H1 (cell line): ENCODE data around the gene S100PBP. TPM values are rescaled to one million over a fixed set of nuclear protein-coding genes. Genes with fewer than 3 reads are reported as not detected.

Source experiments
- CTCF ChIA-PET: fragments of 300-600 bp; sonication (Branson Sonifier 250); formaldehyde crosslinking; loops from one replicate; lab custom pipeline; 2021; ENCODE audit not compliant: partially characterized antibody; lab: Charles Lee
- POLR2A ChIA-PET: fragments of 300-600 bp; sonication (Branson Sonifier 250); formaldehyde crosslinking; loops from one replicate; lab custom pipeline; 2021; ENCODE audit warnings: inconsistent platforms; ENCODE audit not compliant: partially characterized antibody; lab: Charles Lee
- DNase-seq, 2 experiments: peaks; one replicate each; pipeline versions ENCODE4 v3.0.0 to v3.0.0-alpha.2; 2010 to 2022; ENCODE audit warnings: low spot score in 2 of 2, low read depth in 1 of 2, mixed read lengths in 1 of 2
- FAIRE-seq: peaks from 2 replicates; lab custom pipeline; 2011; peaks lifted over from hg19 to GRCh38; lab: Jason Lieb, UNC
- H2AFZ ChIP-seq: 2 replicates; pipeline ENCODE4 v1.8.1; 2012; ENCODE audit warnings: low read length, inconsistent platforms
- H2AK5ac ChIP-seq: 2 replicates; pipeline ENCODE4 v1.6.1; 2013; ENCODE audit warnings: low read depth, low read length
- H2BK120ac ChIP-seq: replicated peaks from 2 replicates; pipeline ENCODE3; 2013; ENCODE audit warnings: low read depth, low read length, inconsistent platforms
- H2BK12ac ChIP-seq: 2 replicates; pipeline ENCODE4 v1.6.1; 2013; ENCODE audit warnings: low read depth, low read length
- H2BK15ac ChIP-seq: 2 replicates; pipeline ENCODE4 v1.6.1; 2013; ENCODE audit warnings: low read length
- H2BK20ac ChIP-seq: 2 replicates; pipeline ENCODE4 v1.6.1; 2013; ENCODE audit warnings: low read length
- H2BK5ac ChIP-seq: 2 replicates; pipeline ENCODE4 v1.6.1; 2013; ENCODE audit warnings: low read depth, low read length
- H3K14ac ChIP-seq: 2 replicates; pipeline ENCODE4 v1.6.1; 2013; ENCODE audit warnings: inconsistent platforms; ENCODE audit not compliant: insufficient read length
- H3K18ac ChIP-seq: 2 replicates; pipeline ENCODE4 v1.6.1; 2013; ENCODE audit warnings: low read length; ENCODE audit errors: extremely low read depth
- H3K23ac ChIP-seq: 2 replicates; pipeline ENCODE4 v1.6.1; 2013; ENCODE audit warnings: inconsistent platforms; ENCODE audit not compliant: insufficient read length
- H3K23me2 ChIP-seq: 2 replicates; pipeline ENCODE4 v1.6.1; 2013; ENCODE audit warnings: low read depth, low read length
- H3K27ac ChIP-seq: 2 replicates; pipeline ENCODE4 v1.6.1; 2011; ENCODE audit warnings: low read depth, low read length, inconsistent platforms
- H3K27me3 ChIP-seq, 4 experiments: replicated peaks in 1 of 4; 1 replicate in 1 of 4; 2 replicates in 3 of 4; pipeline versions ENCODE4 v1.6.1 to v1.8.1; 2011 to 2013; ENCODE audit warnings: low read length in 3 of 4, mild to moderate bottlenecking in 3 of 4, inconsistent platforms in 2 of 4, mixed read lengths in 2 of 4, moderate library complexity in 1 of 4; ENCODE audit not compliant: control insufficient read depth in 3 of 4, insufficient read depth in 3 of 4; ENCODE audit errors: extremely low read depth in 1 of 4
- H3K36me3 ChIP-seq, 4 experiments: 2 replicates each; pipeline versions ENCODE4 v1.6.1 to v1.8.1; 2011 to 2013; ENCODE audit warnings: mild to moderate bottlenecking in 4 of 4, low read length in 3 of 4, moderate library complexity in 2 of 4, control low read depth in 1 of 4, inconsistent platforms in 1 of 4; ENCODE audit not compliant: insufficient read depth in 4 of 4, control insufficient read depth in 2 of 4
- H3K4ac ChIP-seq: replicated peaks from 2 replicates; pipeline ENCODE3; 2013; ENCODE audit warnings: low read length, low read depth, mixed read lengths, inconsistent platforms; ENCODE audit not compliant: insufficient read length
- H3K4me1 ChIP-seq, 4 experiments: replicated peaks in 1 of 4; 1 replicate in 1 of 4; 2 replicates in 3 of 4; pipeline versions ENCODE4 v1.6.1 to v1.8.1; 2011 to 2013; ENCODE audit warnings: low read length in 3 of 4, inconsistent platforms in 2 of 4, mixed read lengths in 1 of 4; ENCODE audit not compliant: insufficient read depth in 4 of 4, control insufficient read depth in 3 of 4
- H3K4me2 ChIP-seq, 2 experiments: 2 replicates each; pipeline versions ENCODE4 v1.6.1 to v1.8.1; 2011 to 2013; ENCODE audit warnings: low read depth in 2 of 2, low read length in 2 of 2, control low read depth in 1 of 2, inconsistent platforms in 1 of 2, mild to moderate bottlenecking in 1 of 2; ENCODE audit not compliant: insufficient read depth in 1 of 2
- H3K4me3 ChIP-seq, 4 experiments: fragments of 200-600, 300-600 bp in 1 of 4; sonication (generic), shearing (Covaris generic), sonication (Bioruptor Twin) in 1 of 4; 2 replicates each; pipeline versions ENCODE4 v1.5.1 to v1.8.1; 2011 to 2016; ENCODE audit warnings: low read length in 4 of 4, low read depth in 3 of 4, control low read depth in 2 of 4, inconsistent platforms in 2 of 4, mild to moderate bottlenecking in 2 of 4, mixed read lengths in 1 of 4, moderate library complexity in 1 of 4; ENCODE audit not compliant: insufficient read depth in 2 of 4; ENCODE audit errors: extremely low read depth in 1 of 4
- H3K56ac ChIP-seq: replicated peaks from 2 replicates; pipeline ENCODE3; 2013; ENCODE audit warnings: low read depth, mild to moderate bottlenecking, mixed read lengths, low read length, inconsistent platforms; ENCODE audit not compliant: insufficient read length
- H3K79me1 ChIP-seq: 2 replicates; pipeline ENCODE4 v1.6.1; 2013; ENCODE audit warnings: low read depth, low read length, control low read depth
- H3K79me2 ChIP-seq, 2 experiments: 2 replicates each; pipeline versions ENCODE4 v1.6.1 to v1.8.1; 2012 to 2013; ENCODE audit warnings: low read length in 2 of 2, mild to moderate bottlenecking in 2 of 2, inconsistent platforms in 1 of 2; ENCODE audit not compliant: insufficient read depth in 2 of 2, control insufficient read depth in 1 of 2
- H3K9ac ChIP-seq, 4 experiments: replicated peaks in 1 of 4; 1 replicate in 1 of 4; 2 replicates in 3 of 4; pipeline versions ENCODE4 v1.6.1 to v1.8.1; 2011 to 2013; ENCODE audit warnings: low read depth in 3 of 4, low read length in 3 of 4, control low read depth in 2 of 4, mild to moderate bottlenecking in 2 of 4, moderate library complexity in 2 of 4, inconsistent platforms in 1 of 4; ENCODE audit errors: extremely low read depth in 1 of 4
- H3K9me3 ChIP-seq, 2 experiments: 2 replicates each; pipeline versions ENCODE4 v1.6.1 to v1.8.1; 2012 to 2013; ENCODE audit warnings: mild to moderate bottlenecking in 2 of 2, moderate library complexity in 2 of 2, control low read depth in 1 of 2, inconsistent platforms in 1 of 2, low read depth in 1 of 2, low read length in 1 of 2, mixed read lengths in 1 of 2; ENCODE audit not compliant: insufficient read depth in 2 of 2
- H4K20me1 ChIP-seq, 2 experiments: replicated peaks in 1 of 2; 2 replicates each; pipeline versions ENCODE3 to v1.8.1; 2011 to 2013; ENCODE audit warnings: inconsistent platforms in 2 of 2, low read length in 2 of 2, mild to moderate bottlenecking in 1 of 2; ENCODE audit not compliant: insufficient read depth in 2 of 2, control insufficient read depth in 1 of 2
- H4K5ac ChIP-seq: 2 replicates; pipeline ENCODE4 v1.6.1; 2013; ENCODE audit warnings: low read length, low read depth, mixed read lengths, inconsistent platforms; ENCODE audit not compliant: insufficient read length
- H4K8ac ChIP-seq: 2 replicates; pipeline ENCODE4 v1.8.0; 2013; ENCODE audit warnings: mild to moderate bottlenecking, moderate library complexity, low read length, inconsistent platforms; ENCODE audit not compliant: insufficient read depth; ENCODE audit errors: extremely low read depth
- H4K91ac ChIP-seq: replicated peaks from 2 replicates; pipeline ENCODE3; 2013; ENCODE audit warnings: low read length, mixed read lengths, inconsistent platforms; ENCODE audit not compliant: insufficient read length
- CHD2 ChIP-seq: IDR thresholded peaks from 2 replicates; pipeline ENCODE4 v1.6.1; 2012; ENCODE audit warnings: low read length, improper control_type of control experiment
- EGR1 ChIP-seq: IDR thresholded peaks from 2 replicates; pipeline ENCODE4 v1.6.1; 2011; ENCODE audit warnings: low read depth, low read length, borderline replicate concordance
- POLR2AphosphoS5 ChIP-seq: IDR thresholded peaks from 2 replicates; pipeline ENCODE4 v1.6.1; 2011; ENCODE audit warnings: low read depth, low read length
- RAD21 ChIP-seq, 2 experiments: IDR thresholded peaks in 1 of 2; conservative IDR thresholded peaks in 1 of 2; 2 replicates each; pipeline ENCODE4 v1.6.1; 2011; ENCODE audit warnings: low read depth in 2 of 2, low read length in 2 of 2, improper control_type of control experiment in 1 of 2, inconsistent platforms in 1 of 2, mild to moderate bottlenecking in 1 of 2, moderate library complexity in 1 of 2
- RNF2 ChIP-seq: fragments of 200-900, 300-1000 bp; sonication (generic); IDR thresholded peaks from 2 replicates; pipeline ENCODE4 v1.7.1; 2016; ENCODE audit warnings: borderline replicate concordance, low read depth, mild to moderate bottlenecking, antibody characterized with exemption, low read length; ENCODE audit not compliant: poor library complexity, severe bottlenecking; ENCODE audit errors: missing control alignments
- SAP30 ChIP-seq: fragments of 300-600 bp; sonication (generic); IDR thresholded peaks from 2 replicates; pipeline ENCODE4 v1.7.1; 2012; ENCODE audit warnings: low read length, moderate library complexity, mild to moderate bottlenecking, inconsistent platforms; ENCODE audit not compliant: insufficient read depth, insufficient replicate concordance
- SIRT6 ChIP-seq: IDR thresholded peaks from one replicate; pipeline ENCODE4 v1.7.1; 2012; ENCODE audit warnings: low read length, inconsistent platforms
- SIX5 ChIP-seq: IDR thresholded peaks from 2 replicates; pipeline ENCODE4 v1.6.1; 2011; ENCODE audit warnings: mild to moderate bottlenecking, low read depth, low read length
- SP2 ChIP-seq: IDR thresholded peaks from 2 replicates; pipeline ENCODE4 v1.6.1; 2012; ENCODE audit warnings: mild to moderate bottlenecking, low read length, inconsistent platforms
- TEAD4 ChIP-seq: IDR thresholded peaks from 2 replicates; pipeline ENCODE4 v1.6.1; 2012; ENCODE audit warnings: low read depth, low read length, inconsistent platforms, mixed read lengths
- whole genome bisulfite sequencing, 2 experiments: shearing (Covaris generic) in 1 of 2; methylation state at CpG; one replicate each; pipeline versions ENCODE4 v1.1.6 to v1.1.7; 2013 to 2015; ENCODE audit warnings: low lambda C conversion rate in 2 of 2, mixed read lengths in 2 of 2, inconsistent platforms in 1 of 2, low coverage in 1 of 2, missing lambda C conversion rate in 1 of 2; ENCODE audit not compliant: insufficient replicate concordance in 2 of 2, insufficient coverage in 1 of 2, insufficient read length in 1 of 2; ENCODE audit errors: extremely low coverage in 1 of 2, missing lambda C conversion rate in 1 of 2; 5-methylcytosine and 5-hydroxymethylcytosine counted together
- polyA plus RNA-seq, 7 experiments: library from polyadenylated mRNA; depleted of rRNA in 3 of 7; stranded (reverse) in 5 of 7; unstranded in 2 of 7; fragments of >200 nt in 5 of 7; fragments of 200-250 nt in 2 of 7; gene quantifications; 1 replicate in 5 of 7; 2 replicates in 1 of 7; 4 replicates in 1 of 7; pipeline versions ENCODE4 v1.2.1 to v1.2.3, GENCODE V29; 2011 to 2013; ENCODE audit warnings: missing spikeins in 2 of 7, mixed read lengths in 2 of 7
- total RNA-seq: library from RNA; stranded (reverse); fragmentation: NEBNext Ultra II Directional; extraction: Animal tissue kit (Norgen Biotek cat#: 25700); gene quantifications from 2 replicates; pipeline ENCODE4 v1.2.1, GENCODE V29; 2021
- TF ChIP-seq, protein P1 (sequence below): IDR thresholded peaks from 2 replicates; pipeline ENCODE4 v1.6.1; 2012; ENCODE audit warnings: inconsistent platforms

The S100PBP gene
- total and polyA plus RNA-seq, 2 of the 8 experiments (the other 6 are each of a cell fraction or from before 2014, with no cell fraction given): 43.8 to 68.3 TPM

DNA sequence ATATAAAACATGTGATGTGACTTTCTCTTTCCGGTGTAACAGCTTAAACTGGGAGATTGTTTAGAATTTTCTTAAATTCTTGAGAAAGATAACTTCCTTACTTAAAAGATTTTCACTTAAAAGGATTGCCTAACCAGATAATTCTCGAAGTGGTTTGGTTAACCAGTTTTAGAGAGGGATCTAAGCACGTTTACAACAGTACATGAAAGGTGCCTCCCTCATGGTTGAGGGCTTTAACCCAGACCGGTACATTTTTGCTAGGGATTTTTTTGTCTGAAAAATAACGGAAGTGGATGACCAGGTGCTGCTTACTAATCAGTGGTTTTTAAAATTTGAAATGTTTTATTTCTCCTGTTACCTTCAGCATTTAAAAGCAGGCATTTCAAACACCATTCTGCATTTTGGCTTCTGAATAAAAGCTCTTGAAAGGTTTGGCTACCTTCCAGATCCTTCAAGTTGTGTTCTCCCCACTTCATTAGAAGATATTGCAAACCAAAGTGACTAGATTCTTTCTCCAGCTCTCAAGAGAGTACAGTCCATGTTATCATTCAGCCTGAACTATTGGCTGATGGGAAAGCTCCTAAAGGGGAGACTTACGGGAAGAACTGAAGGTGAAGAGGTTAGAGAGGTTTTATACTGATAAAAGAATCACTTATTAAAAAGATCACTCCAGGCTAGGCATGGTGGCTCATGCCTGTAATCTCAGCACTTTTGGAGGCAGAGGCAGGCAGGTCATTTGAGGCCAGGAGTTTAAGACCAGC lies 12.8 kb downstream of the S100PBP start:
- Histone ChIP-seq H2AK5ac (no peak overlapping the region), H3K14ac (no peak overlapping the region), H4K20me1 (no peaks in the 10 kb centered on the region), H3K4me2 (no peak overlapping the region), H3K9ac (no peak overlapping the region), H3K4me1 (no peaks in the 10 kb centered on the region), H3K27me3 (no peaks in the 10 kb centered on the region), H3K27ac (no peak overlapping the region), H2BK15ac (no peak overlapping the region), H3K79me2 (no peaks in the 10 kb centered on the region), H2AFZ (no peak overlapping the region), H3K23me2 (no peaks in the 10 kb centered on the region), H3K4me3 (no peak overlapping the region), H3K4ac (no peak overlapping the region), H2BK12ac (no peak overlapping the region), H2BK120ac (no peak overlapping the region), H2BK20ac (no peak overlapping the region), H4K8ac (no peak overlapping the region), H2BK5ac (no peak overlapping the region), H3K18ac (no peak overlapping the region), H3K23ac (no peak overlapping the region), H4K91ac (no peak overlapping the region), H4K5ac (no peak overlapping the region), H3K36me3 (peaks cover 14 to 87% (median 61%) of the 10 kb centered on the region in 4 experiments; a peak in 7 of 8 replicates), H3K9me3 (no peaks in the 10 kb centered on the region), H3K56ac (no peak overlapping the region), H3K79me1 (no peaks in the 10 kb centered on the region; the same call in 1 of the 2 replicates)
- DNase-seq: no peak
- ChIA-PET CTCF (interaction anchor here (0.6 to 2.1 kb wide), 3 partner anchors 41 to 256 kb away, joined by 4 to 12 read pairs (median 5); no protein-coding TSS in a partner anchor), POLR2A (interaction anchor here (1.2 to 3.3 kb wide), 5 partner anchors 9 to 18 kb away, joined by 3 to 14 read pairs (median 7); partner anchors contain the start of genes S100PBP and YARS1)
- no peak for FAIRE-seq
- WGBS, 2 experiments: 89% methylated on average over 6 of the region's 6 CpGs; no CpG with 5 or more reads in 1 of the 2 experiments
- TF ChIP-seq POLR2AphosphoS5 (no peak), RNF2 (no peak), RAD21 (IDR thresholded peaks at IDR 0.05 in 1 of 2, conservative IDR thresholded peaks at IDR 0.05 in 1 of 2; ENCODE audit: low read depth in 2 of 2, low read length in 2 of 2) (no peak), SIRT6 (no peak), SAP30 (no peak), TEAD4 (no peak), CHD2 (no peak), EGR1 (no peak), SIX5 (no peak), SP2 (no peak)
- TF ChIP-seq, protein P1, sequence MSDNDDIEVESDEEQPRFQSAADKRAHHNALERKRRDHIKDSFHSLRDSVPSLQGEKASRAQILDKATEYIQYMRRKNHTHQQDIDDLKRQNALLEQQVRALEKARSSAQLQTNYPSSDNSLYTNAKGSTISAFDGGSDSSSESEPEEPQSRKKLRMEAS: no peak
